ELF-1 (cell line): ENCODE data around the gene ABI3.

ENCODE experiments used
- DNase-seq: peaks from one replicate; pipeline ENCODE4 v3.0.0-alpha.2; 2016; ENCODE audit warnings: low read depth, low spot score

The ABI3 gene

GRCh38 chr17:49197346-49197998 lies 13.0 kb upstream of the ABI3 start:
- DNase-seq, result no peak

- DNase-seq, result no peak
These were observed 12.3 kb upstream of the ABI3 start for GRCh38 chr17:49198211-49198610.

GRCh38 chr17:49200423-49201083 lies 10.0 kb upstream of the ABI3 start:
- DNase-seq, result no peak

GRCh38 chr17:49201481-49201927 lies 9.0 kb upstream of the ABI3 start:
- no peak for DNase-seq

- DNase-seq, result no peak
These were observed 6.7 kb upstream of the ABI3 start for GRCh38 chr17:49203796-49204195.

- DNase-seq, result no peak
These were observed 6.0 kb upstream of the ABI3 start for GRCh38 chr17:49204516-49204915.

- no peak for DNase-seq
These were observed 1.4 kb upstream of the ABI3 start for GRCh38 chr17:49209061-49209571.

GRCh38 chr17:49213399-49213798 lies 2.9 kb downstream of the ABI3 start:
- DNase-seq, result no peak

DNA sequence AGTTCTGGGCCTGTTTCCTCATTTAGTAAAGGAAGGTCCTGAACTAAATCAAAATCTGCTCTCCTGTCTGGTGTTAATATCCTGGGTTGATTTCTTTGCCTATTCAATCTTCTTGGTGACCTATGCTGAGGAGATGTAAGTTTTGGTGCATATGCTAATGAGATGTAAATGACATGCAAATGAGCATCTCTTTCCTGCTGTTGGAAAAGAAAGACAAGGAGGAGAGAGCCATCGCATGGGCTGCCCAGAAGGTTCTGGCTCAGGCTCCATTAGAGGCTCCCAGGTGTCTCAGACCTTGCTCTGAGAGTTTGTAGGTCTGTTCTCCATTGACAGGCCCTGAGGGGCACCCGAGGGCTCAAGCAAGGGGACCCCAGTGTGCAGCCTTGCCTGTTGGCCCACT lies 3.3 kb downstream of the ABI3 start:
- no peak for DNase-seq

DNA sequence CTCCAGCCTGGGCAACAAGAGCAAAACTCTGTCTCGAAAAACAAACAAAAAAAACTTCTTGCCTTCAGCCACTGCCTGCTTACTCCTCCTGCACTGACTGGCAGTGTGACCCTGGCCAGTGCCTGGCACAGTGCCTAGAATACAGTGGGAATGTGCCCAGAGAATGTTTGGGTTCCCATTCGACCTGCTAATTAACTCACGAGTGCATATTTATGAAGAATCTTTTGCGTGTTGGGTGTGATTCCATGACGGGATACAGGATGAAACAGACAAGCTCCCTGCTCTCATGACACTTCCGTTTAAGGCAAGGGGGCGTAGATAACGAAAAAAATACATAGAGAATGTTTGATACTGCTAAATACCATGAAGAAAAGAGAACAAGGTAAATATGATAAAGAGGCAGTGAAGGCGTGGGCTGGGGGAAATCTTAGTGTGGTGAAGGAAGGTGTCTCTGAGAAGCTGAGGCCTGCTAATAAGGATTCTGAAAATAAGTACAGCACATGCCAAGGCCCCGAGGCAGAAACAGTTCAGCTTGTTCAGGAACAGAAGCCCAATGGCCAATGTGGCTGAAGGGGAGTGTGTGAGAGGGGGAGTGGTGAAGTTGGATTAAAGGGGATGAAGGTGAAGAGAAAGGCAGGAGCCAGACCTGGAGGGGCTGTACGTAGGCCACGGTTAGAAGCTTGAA lies 4.3 kb downstream of the ABI3 start:
- DNase-seq, result no peak

DNA sequence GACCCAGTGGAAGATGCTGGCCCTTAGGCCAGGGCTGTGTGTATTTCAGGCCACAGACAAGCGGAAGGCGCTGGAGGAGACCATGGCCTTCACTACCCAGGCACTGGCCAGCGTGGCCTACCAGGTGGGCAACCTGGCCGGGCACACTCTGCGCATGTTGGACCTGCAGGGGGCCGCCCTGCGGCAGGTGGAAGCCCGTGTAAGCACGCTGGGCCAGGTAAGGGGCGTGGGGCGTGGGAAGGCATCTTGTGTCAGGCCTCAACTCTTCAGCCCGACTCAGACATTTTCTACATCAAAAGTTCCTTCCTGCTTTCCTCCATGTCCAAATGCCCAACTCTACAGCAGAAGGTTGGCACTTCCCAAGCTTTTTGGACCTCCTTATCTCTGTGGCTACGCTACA lies 6.0 kb downstream of the ABI3 start:
- no peak for DNase-seq

GRCh38 chr17:49216953-49217650 lies 6.6 kb downstream of the ABI3 start:
- DNase-seq, result no peak

- no peak for DNase-seq
These were observed 7.3 kb downstream of the ABI3 start for GRCh38 chr17:49217651-49218413.

DNA sequence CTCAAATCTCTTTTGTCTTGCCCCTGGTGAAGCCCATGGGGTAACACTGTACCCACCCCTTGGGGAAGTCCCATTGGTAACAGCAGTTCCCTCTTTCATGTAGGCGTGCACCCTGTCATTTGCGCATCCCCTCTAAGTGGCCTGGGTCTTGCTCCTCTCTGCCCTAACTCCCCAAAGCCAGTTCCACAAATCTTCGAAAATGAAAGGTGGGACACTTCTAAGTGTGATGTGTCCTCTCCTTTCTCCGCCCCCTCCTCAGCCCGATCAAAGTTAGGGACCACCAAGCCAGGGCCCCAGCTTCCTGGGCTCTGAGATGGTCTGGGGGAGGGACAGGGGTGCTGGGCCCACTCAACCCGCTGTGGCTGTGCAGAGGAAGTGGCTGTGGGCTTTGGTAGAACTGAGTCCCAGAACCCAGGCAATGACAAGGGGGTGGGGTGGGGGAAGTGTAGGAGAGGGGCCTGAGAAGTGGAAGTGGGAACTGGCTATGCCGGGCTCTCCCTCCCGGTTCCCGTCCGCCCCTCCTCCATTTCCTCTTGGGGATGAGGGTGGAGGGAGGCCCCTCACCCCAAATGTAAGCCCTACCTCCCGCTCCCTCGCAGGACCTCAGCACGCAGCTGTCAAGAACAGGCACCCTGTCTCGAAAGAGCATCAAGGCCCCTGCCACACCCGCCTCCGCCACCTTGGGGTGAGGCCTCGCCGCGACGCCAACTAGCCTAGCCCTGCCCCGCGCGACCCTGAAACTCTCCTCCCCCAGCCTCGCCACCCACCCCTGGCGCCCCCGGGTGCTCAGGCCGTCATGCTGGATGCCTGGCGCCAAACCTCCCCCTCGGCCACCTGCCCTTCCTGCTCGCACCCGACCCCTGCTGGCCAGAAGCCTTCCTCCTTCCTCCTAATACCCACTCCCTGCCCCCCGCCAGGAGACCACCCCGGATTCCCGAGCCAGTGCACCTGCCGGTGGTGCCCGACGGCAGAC lies 8.7 kb downstream of the ABI3 start:
- no peak for DNase-seq

DNA sequence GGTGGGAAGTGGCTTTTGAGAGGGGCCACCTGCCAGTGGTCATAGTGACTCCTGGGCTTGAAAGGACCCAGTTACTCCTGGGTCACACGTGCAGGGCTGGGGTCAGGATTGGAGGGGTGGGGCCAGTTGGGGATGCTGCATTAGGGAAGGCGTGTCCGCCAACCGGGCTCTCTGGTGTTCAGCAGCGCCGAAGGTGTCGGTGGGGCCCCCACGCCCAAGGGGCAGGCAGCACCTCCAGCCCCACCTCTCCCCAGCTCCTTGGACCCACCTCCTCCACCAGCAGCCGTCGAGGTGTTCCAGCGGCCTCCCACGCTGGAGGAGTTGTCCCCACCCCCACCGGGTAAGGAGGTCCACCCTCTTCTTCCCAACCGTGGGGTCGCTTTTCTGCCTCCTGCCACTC lies 9.5 kb downstream of the ABI3 start:
- no peak for DNase-seq

DNA sequence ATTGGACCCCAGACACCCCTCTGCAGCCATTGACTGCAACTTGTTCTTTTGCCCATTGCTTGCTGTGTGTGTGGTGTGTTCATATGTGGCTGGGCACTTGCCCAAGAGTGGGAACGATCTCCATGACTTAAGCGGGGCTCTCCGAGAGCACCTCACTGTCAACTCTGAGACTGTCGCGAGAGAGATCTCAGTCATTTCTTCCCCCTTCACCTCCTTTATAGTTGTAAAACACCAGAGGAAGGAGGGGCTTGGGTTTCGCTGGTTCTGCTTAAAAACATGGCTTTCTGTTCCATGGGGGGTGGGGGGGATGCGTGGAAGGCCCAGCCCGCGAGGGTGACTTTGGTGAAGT lies 12.6 kb downstream of the ABI3 start:
- no peak for DNase-seq

DNA sequence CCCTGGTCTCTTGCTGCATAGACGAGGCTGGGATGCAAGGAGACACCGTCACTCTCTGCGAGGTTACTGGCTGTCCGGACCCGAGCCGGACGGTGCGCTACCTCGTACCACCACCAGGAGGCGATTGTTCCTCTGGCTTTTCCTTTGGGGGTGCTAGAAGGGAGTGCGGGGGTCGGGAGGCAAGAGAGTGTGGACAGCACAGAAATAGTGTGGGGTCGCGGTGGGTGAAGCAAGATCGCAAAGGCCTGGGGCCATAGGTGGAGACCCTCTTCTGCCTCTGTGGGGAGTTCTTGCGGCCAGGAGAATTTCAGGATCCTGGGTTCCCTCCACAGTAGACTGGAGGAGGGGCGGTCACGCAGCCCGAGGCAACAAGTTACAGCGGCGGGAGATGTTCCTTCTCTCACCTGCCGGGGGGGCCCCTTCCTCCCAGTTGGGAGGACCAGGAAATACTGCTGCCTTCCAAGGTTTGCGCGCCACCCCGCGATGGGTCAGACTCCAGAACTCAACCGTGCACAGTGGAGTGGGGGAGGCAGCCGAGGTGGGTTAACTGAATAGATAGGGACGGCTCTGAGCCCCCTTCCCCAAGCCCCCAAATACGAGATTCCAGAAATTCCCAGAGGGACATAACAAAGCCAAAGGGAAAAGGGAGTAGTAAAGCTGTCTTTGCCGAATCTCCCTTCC lies 13.2 kb downstream of the ABI3 start:
- peak; percentile 84 for DNase-seq

DNA sequence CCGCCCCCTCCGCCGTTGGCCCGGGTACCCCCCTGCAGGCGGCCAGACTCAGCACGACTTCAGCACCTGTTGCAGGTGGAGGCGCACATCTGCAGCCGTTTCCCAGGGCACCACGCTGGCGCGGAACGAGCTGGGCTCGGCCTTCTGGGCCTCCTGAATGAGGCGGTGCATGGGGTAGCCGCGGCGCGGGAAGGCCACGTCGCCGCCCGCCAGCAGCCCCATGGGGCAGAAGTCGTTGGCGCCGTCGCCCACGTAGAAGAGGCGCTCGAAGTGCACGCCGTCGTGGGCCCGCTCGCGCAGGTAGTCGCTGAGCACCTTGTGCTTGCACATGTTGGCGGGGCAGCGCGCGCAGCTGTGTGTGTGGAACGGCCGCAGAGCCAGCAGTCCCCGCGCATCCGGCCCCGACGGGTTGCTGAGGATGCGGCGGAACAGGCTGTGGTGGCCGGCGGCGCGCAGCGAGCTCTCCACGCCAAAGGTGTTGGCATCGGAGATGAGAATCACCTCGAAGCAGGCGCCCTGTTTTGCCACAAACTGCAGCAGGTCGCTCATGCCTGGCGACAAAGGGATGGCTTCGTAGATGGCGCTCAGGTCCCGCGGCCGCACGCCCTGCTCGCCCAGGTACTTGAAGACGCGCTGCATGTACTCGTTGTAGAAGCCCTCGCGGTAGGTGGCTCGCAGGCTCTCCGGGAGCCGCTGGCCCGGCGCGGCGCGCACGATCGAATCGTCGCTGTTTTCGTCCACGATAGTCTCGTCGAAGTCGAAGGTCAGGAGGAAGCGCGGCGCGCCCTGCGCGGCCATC lies 13.9 kb downstream of the ABI3 start:
- peak; percentile 56 for DNase-seq

DNA sequence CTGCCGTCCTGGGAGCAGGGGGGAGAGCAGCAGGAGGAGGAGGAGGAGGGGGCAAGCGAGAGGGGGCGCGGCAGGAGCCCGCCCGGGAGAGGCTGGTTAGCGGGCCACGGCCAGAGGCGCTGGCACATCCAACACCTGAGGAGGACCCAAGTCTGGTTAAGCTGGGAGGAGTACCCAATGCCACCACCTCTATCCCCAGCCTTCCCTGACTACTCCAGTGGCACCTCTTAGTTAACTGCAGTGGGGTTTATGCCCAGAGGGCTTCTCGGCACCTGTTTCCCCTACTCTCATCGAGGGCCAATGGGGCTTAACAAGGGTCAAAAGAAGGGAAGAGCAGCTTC lies 14.5 kb downstream of the ABI3 start:
- DNase-seq, result peak; percentile 29
